ENCODE data around the gene GFER. TPM values are rescaled to one million over a fixed set of nuclear protein-coding genes. Genes with fewer than 3 reads are reported as not detected.
A peak's percentile ranks its signal among the peaks of the same experiment; 100 is the strongest.
"Not testable (repeated sequence)": the region's sequence is repeated elsewhere in the genome, so short reads cannot be mapped to it uniquely, and the experiment has no call there.

Gene GFER
- total RNA-seq = 12.6 TPM

DNA sequence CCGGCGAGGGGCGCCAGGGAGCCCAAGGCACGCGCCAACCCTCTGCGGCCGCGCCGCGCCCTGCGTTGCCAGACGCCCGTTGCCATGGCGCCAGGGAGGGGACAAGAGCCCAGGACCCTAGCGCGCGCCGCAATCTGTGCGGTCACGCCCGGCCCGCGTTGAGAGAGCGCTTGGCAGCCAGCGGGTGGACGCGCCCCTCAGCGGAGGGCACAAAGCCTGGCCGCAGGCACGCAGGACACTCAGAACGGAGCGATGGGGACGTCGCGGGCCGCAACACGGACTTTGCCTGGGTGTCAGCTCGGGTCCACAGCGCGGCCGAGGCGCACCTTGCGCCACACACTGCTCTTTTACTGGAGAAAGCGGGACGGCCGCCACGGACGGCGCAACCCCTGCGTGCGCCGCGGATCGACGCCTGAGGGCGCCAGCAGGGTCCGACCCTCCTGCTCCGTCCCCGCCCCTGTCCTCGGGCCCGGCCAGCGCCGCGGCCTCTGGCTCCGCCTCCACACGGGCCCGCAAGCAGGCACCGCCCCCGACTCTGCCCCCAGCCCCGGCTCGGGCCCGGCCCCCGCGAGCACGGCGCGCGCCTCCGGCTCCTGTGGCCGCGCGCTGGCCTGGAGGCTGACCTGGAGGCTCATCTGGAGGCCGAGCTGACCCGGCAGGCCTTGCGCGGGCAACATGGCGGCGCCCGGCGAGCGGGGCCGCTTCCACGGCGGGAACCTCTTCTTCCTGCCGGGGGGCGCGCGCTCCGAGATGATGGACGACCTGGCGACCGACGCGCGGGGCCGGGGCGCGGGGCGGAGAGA lies at the start of gene GFER:
Gene GFER (plus strand): TSS at position 650 of the 803 bp plus-strand sequence. CDS start 26 bp downstream, at position 676.
- DNase-seq (ENCODE audit: low spot score in 2 of 2) (peak; percentile 100), FAIRE-seq (no peak)

DNA sequence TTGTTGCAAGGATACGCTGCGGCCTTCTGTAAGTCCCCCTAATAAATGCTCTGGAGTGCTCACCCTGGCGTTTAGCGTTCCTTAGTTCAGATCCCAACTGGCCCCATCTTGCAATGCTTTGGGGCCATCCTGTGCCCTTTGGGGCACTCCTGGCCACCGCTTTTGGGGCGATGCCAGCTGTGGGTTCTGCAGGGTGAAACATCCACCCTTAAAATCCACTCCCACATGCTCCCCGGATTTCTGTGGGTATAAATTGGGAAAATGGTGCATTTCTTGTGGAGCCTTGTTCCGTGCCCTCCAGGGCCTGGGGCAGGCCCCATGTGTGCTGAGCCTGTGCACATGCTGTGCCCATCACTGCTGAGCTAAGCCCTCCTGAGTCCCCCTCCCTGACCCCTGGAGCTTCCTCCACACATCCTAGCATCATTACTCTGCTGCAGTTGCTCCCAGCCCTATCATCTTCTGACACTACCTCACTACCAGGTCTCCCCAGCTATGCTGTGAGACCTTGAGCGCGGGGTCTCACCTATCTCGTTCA lies 47.0 kb upstream of the GFER start:
- DNase-seq (ENCODE audit: low spot score in 2 of 2) = no peak
- FAIRE-seq = no peak

DNA sequence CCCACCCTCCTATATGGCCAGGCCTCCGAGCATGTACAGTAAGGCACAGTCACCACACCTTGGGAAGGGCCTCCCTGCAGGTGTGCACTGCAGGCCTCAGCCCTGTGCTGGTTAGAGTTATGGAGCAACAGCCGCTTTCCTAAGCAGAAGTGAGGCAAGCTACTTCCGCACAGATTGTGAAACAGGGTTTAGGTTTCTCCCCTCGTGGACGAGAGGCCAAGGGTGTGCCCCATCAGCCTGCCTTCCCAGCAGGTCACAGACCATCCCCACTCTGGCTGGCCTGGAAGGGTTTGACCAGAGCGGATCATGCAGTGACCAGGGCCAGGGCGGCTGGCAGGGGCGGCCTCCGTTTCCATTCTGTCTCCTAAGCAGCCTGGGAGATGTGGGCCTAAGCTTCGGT lies 45.7 kb upstream of the GFER start:
- FAIRE-seq (no peak), DNase-seq (ENCODE audit: low spot score in 2 of 2) (no peak)

DNA sequence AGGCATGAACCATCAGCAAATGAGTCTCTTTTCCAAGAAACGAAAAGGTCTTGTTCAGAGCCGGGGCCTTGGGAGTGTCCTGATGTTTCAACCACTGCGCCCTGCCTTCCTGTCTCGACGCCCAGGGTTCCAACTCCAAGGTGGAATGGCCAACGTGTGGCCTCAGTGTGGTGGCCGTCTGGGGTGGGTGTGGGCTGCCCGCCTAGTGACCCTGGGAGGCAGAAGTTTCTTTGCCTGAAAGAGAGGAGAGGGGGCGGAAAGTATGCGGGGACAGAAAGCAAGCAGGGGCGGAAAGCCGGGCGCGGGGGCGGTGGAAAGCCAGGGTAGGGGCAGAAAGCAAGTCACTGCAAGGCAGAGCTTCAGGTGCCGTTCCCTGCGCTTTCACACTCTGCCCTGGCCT lies 45.1 kb upstream of the GFER start:
- FAIRE-seq = no peak
- no peak for DNase-seq (ENCODE audit: low spot score in 2 of 2)

DNA sequence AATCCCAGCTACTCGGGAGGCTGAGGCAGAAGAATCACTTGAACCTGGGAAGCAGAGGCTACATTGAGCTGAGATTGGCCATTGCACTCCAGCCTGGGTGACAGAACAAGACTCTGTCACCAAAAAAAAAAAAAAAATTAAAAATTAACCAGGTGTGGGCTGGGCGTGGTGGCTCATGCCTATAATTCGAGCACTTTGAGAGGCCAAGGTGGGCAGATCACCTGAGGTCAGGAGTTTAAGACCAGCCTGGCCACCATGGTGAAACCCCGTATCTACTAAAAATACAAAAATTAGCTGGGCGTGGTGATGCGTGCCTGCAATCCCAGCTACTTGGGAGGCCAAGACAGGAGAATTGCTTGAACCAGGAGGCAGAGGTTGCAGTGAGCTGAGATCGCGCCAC lies 44.2 kb upstream of the GFER start:
- not testable (repeated sequence) for FAIRE-seq; DNase-seq (ENCODE audit: low spot score in 2 of 2)

DNA sequence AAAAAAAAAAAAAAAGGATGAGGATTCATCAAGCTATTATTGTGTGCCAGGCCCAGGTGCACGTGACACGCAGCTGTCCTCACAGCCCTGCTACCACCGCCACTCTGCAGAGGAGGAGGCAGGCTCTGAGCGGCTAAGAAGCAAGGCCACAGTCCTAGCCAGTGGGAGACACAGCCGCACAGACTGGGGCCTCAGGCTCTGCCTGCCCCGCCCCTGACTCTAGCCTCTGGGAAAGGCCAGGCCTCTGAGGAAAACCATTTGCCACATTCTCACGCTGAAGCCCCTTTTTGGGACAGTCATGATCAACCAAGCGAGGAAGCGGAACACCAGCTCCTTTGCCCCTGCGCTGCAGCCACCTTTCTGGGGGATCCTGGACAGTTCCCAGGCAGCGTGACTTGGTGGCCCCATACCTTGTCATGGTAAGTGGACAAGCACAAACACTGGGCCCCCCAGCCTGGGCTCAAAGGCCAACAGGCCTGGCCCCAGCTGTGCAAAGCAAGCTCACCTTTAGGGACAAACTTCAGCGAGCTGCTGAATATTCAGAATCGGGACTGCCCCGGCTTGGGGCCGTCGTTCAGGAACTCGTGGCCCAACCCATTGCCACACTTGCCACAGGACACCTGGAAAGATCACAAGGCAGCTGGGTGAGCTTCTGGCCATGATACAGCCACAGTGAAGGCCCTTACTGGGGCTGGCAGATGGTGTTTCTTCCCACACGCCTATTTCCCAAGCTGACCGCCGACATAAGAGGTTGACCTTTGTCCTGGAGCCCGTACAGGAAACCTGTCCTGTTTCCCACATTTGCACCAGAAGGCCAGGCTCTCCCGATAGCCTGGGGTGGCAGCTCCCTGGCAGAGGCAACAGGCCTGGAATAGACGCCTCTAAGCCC lies 43.5 kb upstream of the GFER start:
- no peak for FAIRE-seq

DNA sequence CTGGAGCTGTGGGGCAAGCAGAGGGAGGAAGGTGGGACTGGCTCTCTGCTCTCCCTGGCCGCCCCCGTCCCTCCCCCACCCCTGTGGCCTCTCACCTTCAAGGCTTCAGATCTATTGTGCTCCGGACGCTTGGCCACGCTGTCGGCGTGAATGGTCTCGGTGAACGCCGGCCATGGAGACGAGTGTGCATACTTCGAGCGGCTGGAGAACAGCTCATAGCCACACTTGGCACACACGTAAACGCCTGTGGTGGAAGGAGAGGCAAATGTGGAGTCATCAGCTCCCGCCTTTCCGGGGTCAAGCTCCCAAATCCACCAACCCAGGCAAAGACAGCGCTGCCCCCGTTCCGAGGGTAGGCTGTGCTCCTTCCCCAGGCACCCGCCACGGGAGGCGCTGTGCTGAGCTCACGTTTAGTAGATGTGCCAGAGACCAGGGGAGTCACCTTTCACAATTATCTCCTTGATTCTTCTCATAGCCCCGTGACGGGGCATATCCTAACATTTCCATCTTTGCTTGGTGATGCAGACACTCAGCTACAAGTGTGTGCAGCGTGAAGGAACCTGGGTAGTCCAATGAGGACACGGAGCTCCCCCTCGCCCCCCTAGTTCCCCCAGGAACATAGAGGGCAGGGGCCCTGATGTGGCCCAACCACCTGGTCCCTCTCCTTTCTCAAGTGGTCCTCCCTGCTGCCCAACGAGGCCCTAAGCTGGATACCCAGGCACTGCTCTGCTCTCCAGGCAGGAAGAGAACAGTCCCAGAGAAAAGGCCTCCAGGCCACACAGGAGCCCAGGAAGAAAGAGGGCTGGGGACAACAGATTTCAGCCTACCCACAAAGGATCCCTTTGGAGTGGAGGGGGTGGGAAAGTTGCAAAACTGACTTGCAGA lies 42.6 kb upstream of the GFER start:
- no peak for FAIRE-seq
- no peak for DNase-seq (ENCODE audit: low spot score in 2 of 2)

More for the DNA sequence above, 43.5 kb upstream of the GFER start:
- DNase-seq (ENCODE audit: low spot score in 2 of 2) = no peak

DNA sequence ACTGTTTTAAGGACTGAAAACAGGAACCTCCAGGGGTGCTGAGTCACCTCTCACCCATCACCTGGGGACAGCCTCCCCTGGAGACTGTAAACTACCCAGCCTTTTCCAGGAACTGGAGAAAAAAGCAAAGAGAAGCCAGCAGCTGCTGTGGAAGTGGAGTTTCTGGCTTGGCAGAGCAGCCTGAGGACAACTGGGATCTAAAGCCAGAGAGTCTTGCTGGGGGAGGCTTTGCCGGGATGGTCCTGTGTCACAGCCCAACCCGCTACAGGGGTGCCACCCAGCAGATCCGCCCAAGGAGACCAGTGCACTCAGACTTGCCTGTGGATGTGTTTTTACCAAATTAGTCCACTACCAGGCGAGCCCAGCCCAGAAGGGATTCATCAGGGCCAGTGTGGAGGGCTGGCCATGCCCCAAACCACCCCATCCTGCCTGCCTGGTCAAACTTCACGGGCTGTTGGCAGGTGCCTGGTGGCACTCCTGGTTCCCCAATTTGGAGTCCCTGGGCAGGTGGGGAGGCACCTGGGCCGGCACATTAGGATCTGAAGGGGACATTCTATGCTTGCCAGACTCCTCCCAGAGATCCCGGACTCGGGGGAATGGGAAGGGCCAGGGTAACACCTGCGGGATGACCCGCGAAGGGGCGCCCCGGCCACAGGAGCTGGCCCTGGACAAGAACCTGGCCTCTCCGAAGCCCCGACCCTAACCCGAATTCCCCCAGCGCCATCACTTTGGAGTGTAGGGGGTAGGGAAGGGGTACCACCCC lies 41.8 kb upstream of the GFER start:
- DNase-seq (ENCODE audit: low spot score in 2 of 2) = no peak
- FAIRE-seq = no peak

DNA sequence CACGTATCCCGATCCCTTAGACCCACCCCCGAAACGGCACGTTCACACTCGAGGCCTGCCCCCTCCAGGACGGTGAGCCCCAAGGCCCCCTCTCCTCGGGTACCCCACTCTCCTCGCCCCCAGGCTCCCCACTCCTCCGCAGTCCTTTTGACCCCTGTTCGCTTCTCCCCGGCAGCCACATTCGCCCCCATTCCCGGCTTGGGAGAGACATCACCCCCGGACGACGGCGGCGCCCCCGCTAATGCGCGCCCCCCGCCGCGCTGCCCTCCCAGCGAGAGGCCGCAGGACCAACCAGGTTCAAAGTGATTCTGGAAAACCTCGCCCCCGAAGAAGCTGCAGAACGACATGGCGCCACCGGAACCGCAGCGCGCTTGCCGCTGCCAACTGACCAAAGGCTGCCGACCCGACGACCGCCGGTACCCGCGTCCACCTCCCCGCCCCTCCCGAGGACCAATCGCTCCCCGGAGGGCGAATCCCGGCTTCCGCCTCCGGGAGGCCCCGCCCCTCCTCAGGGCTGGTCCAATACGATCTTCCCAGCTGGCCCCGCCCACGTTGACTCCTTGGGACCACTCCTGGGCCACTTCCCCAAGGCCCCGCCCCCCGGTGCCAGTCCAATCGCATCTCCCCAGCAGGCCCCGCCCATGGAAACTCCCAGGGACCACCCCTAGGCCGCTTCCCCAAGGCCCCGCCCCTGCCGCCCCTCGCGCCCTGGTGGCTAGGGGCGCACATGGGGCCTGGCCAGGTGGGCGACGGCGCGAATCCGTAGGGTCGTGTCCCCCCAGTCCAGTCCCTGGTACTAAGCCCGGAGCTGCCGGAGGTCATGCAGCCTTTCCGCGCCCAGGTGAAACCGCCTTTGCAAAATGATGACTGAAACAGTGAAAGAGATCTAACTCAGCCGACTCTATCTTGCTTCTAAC lies 40.9 kb upstream of the GFER start, which contains the start of gene MSRB1:
Gene MSRB1 (minus strand): TSS at position 390 of the 917 bp plus-strand sequence. CDS start 43 bp downstream, at position 347.
- FAIRE-seq (peak; percentile 8), DNase-seq (ENCODE audit: low spot score in 2 of 2) (peak; percentile 99 to 100)

DNA sequence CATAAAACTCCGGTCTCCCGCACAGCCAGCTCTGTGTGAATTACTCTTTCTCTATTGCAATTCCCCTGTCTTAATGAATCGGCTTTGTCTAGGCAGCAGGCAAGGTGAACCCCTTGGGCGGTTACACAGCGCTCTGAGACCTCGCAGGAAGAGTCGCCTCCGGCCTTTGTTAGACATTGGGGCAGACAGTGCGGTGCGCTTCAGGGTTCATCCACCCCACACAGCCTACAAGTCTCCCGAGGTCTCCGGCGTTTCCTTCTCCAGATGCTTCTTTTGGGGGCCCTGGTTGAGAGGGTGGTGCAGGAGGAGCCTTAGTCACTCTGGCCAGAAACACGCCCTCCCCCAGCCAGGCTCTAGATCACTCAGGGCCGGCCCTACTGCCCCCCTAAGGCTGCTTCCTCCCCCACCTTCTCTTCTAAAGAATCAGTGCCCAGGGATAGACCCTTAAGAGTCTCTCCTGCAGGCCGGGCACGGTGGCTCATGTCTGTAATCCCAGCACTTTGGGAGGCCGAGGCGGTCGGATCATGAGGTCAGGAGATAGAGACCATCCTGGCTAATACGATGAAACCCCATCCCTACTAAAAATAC lies 39.3 kb upstream of the GFER start:
- DNase-seq (ENCODE audit: low spot score in 2 of 2) (no peak), FAIRE-seq (no peak)

DNA sequence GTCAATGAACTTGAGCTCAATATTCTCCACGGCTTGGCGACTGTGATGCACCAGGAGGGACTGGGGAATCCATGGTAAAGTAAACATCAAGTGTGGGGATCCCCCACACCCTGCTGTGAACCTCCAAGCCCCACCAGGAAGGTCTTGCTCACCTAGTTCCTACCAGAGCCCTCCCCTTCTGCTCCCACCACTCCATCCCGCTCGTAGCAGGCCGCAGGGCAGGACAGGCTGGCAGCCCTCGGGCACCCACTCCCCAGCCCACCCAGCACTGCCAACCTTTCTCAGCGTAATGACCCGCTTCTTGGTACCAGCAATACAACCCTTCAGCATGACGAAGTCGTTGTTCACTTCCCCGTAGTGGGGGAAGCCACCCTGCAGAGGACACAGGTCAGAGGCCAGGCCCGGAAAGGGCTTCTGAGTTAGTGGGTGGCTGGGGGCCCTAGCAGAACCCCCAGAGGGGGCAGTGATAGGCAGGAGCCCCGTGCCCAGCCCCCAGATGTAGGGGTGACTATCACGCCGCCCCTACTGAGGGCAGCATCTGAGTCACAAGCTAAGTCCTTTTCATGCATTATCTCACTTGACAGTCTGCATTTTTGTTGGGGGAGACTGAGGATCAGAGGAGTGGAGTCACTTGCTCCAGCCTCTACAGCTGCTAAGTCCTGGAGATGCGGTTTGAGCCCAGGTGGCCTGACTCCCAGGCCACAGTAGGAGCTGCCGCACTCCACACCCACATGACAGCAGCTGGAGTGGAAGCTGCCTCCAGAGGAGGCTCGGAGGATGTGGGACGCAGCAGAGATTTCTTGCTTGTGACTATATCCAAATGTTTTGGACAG lies 38.2 kb upstream of the GFER start:
- DNase-seq (ENCODE audit: low spot score in 2 of 2) (no peak), FAIRE-seq (no peak)

DNA sequence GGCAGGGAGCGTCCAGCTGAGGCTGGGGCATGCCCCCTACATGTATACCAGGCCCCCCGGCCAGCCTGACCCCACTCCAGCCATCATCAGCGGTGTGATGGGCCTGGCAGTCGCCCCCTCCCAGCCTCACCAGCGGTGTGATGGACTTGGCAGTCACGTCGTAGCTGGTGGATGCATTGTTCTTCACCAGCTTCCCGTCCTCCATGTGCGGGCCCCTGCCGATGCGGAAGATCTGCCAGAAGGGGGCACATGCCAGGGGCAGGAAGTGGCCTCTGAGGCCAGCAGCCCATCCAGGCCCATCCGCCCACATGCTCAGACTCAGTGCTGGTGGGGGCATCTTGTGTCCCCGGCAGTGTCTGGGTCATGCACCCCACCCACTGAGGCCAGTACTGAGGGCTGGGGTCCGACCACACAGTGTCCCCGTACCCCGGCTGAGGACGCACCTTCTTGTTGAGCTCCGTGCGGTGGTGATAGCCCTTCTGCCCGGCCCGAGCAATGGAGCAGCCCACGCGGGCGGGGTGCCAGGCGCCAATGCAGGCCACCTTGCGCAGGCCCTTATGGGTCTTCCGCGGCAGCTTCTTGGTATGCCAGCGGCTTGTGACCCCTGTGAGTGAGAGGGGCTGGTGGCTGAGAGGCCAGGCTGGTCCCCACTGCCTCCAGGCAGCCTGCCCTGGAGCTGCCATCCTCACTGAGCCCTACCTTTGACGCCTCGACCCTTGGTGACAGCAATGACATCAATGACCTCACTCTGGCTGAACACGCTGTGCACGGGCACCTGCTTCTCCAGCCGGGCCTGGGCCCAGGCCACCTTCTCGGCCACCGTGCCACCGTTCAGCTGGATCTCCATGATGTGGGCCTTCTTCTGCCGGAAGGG lies 37.3 kb upstream of the GFER start:
- no peak for DNase-seq (ENCODE audit: low spot score in 2 of 2)
- FAIRE-seq = no peak

DNA sequence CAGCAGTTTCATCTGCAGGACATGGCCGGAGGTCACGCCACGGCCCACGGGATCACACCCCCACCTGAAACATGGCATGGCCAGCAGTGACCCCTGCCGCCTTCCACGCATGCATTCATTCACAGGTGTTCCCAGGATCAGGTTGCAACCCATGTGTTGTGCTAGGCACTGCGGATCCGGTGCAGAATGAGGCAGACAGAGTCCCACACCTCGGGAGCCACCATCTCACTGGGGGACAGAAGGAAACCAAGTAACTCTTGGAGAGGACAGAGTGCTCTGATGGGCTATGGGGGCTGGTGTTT lies 36.7 kb upstream of the GFER start:
- no peak for DNase-seq (ENCODE audit: low spot score in 2 of 2)
- FAIRE-seq = no peak

DNA sequence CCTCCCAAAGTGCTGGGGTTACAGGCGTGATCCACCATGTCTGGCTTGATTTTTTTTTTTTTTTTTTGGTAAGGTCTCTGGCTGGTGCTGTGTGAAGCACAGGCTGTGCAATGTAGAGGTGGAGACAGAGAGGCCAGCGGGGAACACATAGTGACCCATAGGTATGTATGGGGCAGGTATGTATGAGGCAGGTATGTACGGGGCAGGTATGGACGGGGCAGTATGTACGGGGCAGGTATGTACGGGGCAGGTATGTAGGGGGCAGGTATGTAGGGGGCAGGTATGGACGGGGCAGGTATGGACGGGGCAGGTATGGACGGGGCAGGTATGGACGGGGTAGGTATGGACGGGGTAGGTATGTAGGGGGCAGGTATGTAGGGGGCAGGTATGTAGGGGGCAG lies 34.5 kb upstream of the GFER start:
- DNase-seq (ENCODE audit: low spot score in 2 of 2) (no peak), FAIRE-seq (no peak)

DNA sequence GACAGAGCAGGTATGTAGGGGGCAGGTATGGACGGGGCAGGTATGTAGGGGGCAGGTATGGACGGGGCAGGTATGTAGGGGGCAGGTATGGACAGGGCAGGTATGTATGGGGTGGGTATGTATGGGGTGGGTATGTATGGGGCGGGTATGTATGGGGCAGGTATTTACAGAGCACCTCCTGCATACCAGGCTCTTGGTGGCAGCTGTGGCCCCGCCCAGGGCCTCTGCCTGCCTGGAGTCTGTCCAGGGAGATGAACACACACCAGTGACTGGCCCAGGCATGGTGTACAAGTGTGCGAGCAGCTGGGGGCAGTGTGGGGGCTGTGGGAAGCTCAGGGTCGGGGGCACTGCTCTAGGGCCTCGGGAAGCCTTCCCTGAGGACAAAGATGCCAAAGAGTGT lies 33.9 kb upstream of the GFER start:
- DNase-seq (ENCODE audit: low spot score in 2 of 2) (no peak), FAIRE-seq (no peak)

DNA sequence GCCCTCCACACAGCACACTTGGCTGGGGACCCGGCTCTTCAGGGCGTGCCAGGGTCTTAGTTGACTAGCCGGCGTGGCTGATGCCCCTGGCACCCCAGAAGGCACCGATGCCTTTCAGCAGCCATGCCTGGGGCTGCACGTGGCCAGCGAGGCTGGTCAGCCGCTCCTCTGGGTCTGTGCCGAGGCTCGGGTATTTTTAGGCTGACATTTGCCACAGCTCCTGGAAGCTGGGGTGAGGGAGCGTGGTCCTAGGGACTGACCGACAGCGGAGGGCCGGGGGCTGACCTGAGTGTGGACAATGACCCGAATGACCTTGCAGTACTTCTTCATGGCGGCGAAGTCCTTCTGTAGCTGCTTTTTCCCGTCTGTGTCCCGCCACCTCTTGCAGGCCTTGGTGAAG lies 33.4 kb upstream of the GFER start:
- DNase-seq (ENCODE audit: low spot score in 2 of 2) = no peak
- no peak for FAIRE-seq

Data from frontal cortex (tissue), 4 donors.